Ascending aorta (tissue), 2 donors: ENCODE data around the gene DNAJA2. TPM values are rescaled to one million over a fixed set of nuclear protein-coding genes. Genes with fewer than 3 reads are reported as not detected.

Experiments
- DNase-seq, 2 donors: peaks; one replicate each; pipeline ENCODE4 v3.0.0-alpha.2; 2019; ENCODE audit warnings: low spot score in 2 of 2
- H3K27ac ChIP-seq, 2 donors: fragments of 200-600 bp; sonication (generic); one replicate each; pipeline ENCODE4 v1.5.1; 2016 to 2017; ENCODE audit warnings: mild to moderate bottlenecking in 1 of 2
- H3K27me3 ChIP-seq: fragments of 200-600 bp; sonication (generic); one replicate; pipeline ENCODE4 v1.5.1; 2017
- H3K36me3 ChIP-seq, 2 donors: fragments of 200-600 bp; sonication (generic); one replicate each; pipeline ENCODE4 v1.5.1; 2016
- H3K4me1 ChIP-seq, 2 donors: fragments of 200-600 bp; sonication (generic); one replicate each; pipeline ENCODE4 v1.5.1; 2016 to 2017; ENCODE audit warnings: mild to moderate bottlenecking in 1 of 2
- H3K4me3 ChIP-seq, 2 donors: fragments of 200-600 bp; sonication (generic); one replicate each; pipeline ENCODE4 v1.5.1; 2016 to 2017; ENCODE audit warnings: mild to moderate bottlenecking in 1 of 2
- H3K9me3 ChIP-seq, 2 donors: fragments of 200-600 bp; sonication (generic); one replicate each; pipeline ENCODE4 v1.5.1; 2016
- intact Hi-C: fragments of 100-400 bp; cut with DNase I; formaldehyde crosslinking; loops from one replicate; pipeline ENCODE4 v1.15.1; 2023
- total RNA-seq: library from RNA; depleted of rRNA; stranded (reverse); fragments of >200 nt; gene quantifications from one replicate; pipeline ENCODE4 v1.1.0, GENCODE V29; 2016
- TF ChIP-seq, protein P1 (sequence below), 3 experiments: fragments of 200-600 bp in 2 of 3; fragments of 450-650 bp in 1 of 3; sonication (generic) in 2 of 3; IDR thresholded peaks; one replicate each; pipeline ENCODE4 v1.5.1; 2016 to 2019; ENCODE audit warnings: antibody characterized with exemption in 3 of 3, mild to moderate bottlenecking in 1 of 3, moderate library complexity in 1 of 3

The DNAJA2 gene
- total RNA-seq, 1 donor from 2014 or later, result 15.8 TPM

DNA sequence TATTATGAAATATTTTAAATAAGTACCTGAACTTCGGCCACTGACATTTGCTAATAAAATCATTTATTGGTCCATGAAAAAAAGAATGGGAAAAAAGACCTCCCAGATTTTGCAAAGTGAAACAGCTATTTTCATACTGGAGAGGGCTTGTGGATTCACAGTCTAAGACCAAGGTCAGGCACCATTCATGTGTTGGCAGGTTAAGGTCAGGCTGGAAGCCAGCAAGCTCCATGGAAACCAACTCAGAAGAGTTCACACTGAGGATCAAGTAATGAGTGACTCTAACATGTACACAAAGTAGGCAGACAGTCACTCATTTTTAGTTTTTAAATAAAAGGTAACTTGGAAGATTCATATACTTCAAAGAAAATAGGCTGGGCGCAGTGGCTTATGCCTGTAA is 3.4 kb downstream of the DNAJA2 start:
- H3K4me3 ChIP-seq, result no peak overlapping the region
- no peak for DNase-seq
- no peaks in the 10 kb centered on the region for H3K9me3 ChIP-seq
- no peaks in the 10 kb centered on the region for H3K27me3 ChIP-seq
- H3K4me1 ChIP-seq, result peaks cover 10 to 15% of the 10 kb centered on the region in 2 donors
- peaks cover 44 to 50% of the 10 kb centered on the region in 2 donors for H3K36me3 ChIP-seq
- H3K27ac ChIP-seq, result no peak overlapping the region
- intact Hi-C loops, result loop anchor here (5.0 to 10.0 kb wide), 2 partner anchors 283 to 1655 kb away; partner anchors contain the start of genes ORC6 and VPS35
- TF ChIP-seq, protein P1, sequence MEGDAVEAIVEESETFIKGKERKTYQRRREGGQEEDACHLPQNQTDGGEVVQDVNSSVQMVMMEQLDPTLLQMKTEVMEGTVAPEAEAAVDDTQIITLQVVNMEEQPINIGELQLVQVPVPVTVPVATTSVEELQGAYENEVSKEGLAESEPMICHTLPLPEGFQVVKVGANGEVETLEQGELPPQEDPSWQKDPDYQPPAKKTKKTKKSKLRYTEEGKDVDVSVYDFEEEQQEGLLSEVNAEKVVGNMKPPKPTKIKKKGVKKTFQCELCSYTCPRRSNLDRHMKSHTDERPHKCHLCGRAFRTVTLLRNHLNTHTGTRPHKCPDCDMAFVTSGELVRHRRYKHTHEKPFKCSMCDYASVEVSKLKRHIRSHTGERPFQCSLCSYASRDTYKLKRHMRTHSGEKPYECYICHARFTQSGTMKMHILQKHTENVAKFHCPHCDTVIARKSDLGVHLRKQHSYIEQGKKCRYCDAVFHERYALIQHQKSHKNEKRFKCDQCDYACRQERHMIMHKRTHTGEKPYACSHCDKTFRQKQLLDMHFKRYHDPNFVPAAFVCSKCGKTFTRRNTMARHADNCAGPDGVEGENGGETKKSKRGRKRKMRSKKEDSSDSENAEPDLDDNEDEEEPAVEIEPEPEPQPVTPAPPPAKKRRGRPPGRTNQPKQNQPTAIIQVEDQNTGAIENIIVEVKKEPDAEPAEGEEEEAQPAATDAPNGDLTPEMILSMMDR (IDR thresholded peaks at IDR 0.05), result no peak

DNA sequence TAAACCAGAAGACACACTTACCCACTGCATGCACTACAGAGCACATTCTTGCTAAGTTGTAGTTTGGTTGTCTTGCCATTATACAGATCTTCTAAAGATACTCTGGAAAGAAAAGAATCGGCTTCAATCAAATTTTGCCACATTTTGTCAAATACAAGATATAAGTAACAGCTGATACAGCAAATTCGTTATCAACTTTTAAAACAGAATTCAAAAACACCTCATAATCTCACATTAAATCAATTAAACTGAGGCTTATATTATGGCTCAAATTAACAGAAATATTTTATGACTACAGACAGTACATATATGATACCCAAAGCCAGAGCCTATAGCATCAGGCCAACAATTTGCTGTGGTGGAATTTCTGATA is 5.4 kb downstream of the DNAJA2 start:
- peaks cover 3 to 9% of the 10 kb centered on the region in 2 donors for H3K4me1 ChIP-seq
- TF ChIP-seq, protein P1 (IDR thresholded peaks at IDR 0.05), result no peak
- no peak overlapping the region for H3K27ac ChIP-seq
- H3K9me3 ChIP-seq, result no peaks in the 10 kb centered on the region
- peaks cover 63 to 68% of the 10 kb centered on the region in 2 donors for H3K36me3 ChIP-seq
- H3K4me3 ChIP-seq, result no peak overlapping the region
- intact Hi-C loops, result no loop called here
- no peak for DNase-seq
- no peaks in the 10 kb centered on the region for H3K27me3 ChIP-seq

DNA sequence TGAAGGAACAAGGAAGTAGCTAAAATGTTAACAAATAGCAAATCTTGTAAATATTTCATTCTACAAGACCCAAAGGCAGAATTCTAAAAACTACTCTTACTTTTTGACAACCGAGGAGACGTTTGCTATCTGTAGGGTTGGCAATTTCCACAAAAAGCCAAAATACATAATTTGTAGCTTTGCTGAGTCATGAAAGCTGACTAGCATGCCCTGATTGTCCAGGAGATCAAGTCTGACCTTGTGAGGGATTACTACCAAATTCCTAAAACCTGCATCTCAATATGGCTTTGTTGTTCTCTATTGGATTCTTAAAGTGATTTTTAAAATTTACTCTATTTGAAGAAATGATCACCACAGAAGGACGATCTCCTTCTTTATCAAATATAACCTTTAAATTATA is 10.8 kb downstream of the DNAJA2 start:
- no peaks in the 10 kb centered on the region for H3K27me3 ChIP-seq
- intact Hi-C loops, result no loop called here
- TF ChIP-seq, protein P1 (IDR thresholded peaks at IDR 0.05), result no peak
- H3K36me3 ChIP-seq, result peaks cover 89 to 90% of the 10 kb centered on the region in 2 donors
- no peak overlapping the region for H3K27ac ChIP-seq
- no peaks in the 10 kb centered on the region for H3K9me3 ChIP-seq
- H3K4me3 ChIP-seq, result no peak overlapping the region
- no peaks in the 10 kb centered on the region for H3K4me1 ChIP-seq
- DNase-seq, result no peak

DNA sequence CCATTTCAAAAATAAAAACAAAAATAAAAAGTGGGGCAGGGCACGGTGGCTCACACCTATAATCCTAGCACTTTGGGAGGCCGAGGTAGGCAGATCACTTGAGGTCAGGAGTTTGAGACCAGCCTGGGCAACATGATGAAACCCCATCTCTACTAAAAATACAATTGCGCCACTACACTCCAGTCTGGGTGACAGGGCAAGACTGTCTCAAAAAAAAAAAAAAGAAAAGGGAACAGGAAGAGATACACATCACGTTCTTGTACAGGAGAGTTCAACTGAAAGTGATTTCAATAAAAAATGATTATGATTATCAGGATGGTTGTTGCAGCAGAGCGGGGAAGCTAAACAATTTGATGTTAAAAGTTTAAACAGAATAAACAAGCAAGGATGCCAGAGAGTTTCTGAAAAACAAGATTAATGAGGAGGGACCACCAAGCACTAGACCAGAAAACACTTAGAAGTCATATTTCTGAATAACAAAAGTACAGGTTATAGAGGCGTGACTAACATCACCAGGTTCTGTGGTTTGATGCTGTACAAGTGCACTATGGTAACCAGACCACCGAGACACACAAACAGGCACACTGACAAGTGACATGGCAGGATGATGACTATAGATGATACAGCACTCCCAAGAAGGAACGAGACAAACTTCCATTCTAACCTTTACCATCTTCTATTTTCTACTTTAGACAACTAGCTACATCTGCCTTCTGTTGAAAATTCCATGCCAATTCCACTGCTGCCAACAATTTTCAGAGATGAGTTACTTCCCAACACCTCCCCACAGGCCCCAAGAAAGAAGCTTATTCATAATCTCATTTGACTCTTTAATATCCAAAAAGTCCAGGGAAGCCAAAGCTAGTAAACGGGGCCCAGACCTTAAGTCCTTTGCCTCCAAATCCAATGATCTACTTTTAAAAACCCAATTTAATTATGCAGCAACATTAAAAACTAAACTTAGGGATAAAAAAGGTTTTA is 11.8 kb downstream of the DNAJA2 start:
- H3K9me3 ChIP-seq, result no peaks in the 10 kb centered on the region
- H3K4me1 ChIP-seq, result no peaks in the 10 kb centered on the region
- intact Hi-C loops, result no loop called here
- no peak for DNase-seq
- H3K27me3 ChIP-seq, result no peaks in the 10 kb centered on the region
- no peak overlapping the region for H3K4me3 ChIP-seq
- H3K36me3 ChIP-seq, result peaks cover 87 to 89% of the 10 kb centered on the region in 2 donors
- TF ChIP-seq, protein P1 (IDR thresholded peaks at IDR 0.05), result no peak
- no peak overlapping the region for H3K27ac ChIP-seq

DNA sequence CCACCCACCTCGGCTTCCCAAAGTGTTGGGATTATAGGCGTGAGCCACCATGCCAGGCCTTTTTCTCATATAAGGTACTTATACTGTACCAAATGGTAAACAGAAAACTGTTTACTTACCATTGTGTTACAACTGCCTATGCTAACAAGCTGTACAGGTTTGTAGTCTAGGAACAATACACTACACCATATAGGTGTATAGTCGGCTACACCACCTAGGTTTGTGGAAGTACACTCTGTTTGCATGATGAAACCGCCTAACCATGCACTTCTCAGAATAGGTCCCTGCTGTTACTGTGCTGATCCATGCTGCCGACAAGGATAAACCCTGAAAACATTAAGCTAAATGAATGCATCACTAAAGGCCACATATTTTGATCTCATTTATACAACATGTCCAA is 18.9 kb downstream of the DNAJA2 start:
- no peak overlapping the region for H3K27ac ChIP-seq
- H3K4me3 ChIP-seq, result no peak overlapping the region
- H3K9me3 ChIP-seq, result no peaks in the 10 kb centered on the region
- no peaks in the 10 kb centered on the region for H3K4me1 ChIP-seq
- H3K27me3 ChIP-seq, result no peaks in the 10 kb centered on the region
- intact Hi-C loops, result no loop called here
- no peak for DNase-seq
- peaks cover 43 to 45% of the 10 kb centered on the region in 2 donors for H3K36me3 ChIP-seq
- TF ChIP-seq, protein P1 (IDR thresholded peaks at IDR 0.05), result no peak
